Activated CD8-positive, alpha-beta memory T cell treated with anti-CD3 and anti-CD28 coated beads, Interleukin-2, amount 50 U/mL, for 4 hours (primary cell): ENCODE measurements around the gene IDH3A.
A peak's percentile ranks its signal among the peaks of the same experiment; 100 is the strongest.

Source experiments
- DNase-seq: peaks from one replicate; pipeline ENCODE4 v3.0.0-alpha.2; 2020

IDH3A gene

GRCh38 chr15:78168608-78169007 lies 19.4 kb downstream of the IDH3A start:
- DNase-seq: no peak

DNA sequence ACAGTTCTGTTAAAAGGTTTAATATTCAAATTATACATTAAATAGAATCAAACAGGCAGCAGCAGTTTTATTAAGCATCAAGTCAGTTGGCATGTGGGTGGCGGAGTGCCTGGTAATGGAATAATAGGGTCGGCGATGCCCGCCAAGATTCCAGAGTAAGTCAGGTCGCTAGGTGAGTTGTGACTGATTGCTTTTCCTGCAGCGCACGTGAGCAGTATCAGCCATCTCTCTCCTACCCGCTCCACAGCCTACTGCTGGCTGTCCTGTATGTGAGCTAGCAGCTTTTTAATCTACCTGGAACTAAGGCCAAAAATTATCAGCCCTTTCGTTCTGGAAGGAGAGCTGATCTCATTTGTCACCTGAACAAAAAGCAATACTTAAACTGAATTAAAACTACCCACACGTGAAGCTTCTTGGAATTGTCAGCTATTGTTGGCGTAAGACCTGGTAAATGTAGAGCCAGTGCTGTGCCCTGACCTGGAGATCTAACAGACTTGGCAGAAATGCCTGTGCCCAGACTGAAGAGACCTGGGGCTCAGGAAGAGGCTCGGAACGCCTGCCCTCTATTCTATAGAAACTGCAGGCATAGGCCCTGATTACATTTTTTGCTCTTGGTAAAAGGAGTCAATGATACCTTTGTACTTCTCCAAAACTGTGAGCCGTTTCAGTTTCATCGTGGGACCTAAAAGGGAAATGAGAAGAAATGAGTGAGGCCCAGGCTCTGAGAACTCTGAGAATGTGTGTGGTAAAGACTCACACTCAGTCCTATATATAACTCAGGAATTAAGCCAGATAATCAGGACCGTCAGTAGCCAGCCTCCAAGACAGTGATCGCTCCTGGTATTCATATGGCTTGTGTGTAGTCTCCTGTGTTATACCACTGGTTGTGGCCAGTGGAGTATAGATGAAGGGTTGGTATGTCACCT lies 21.9 kb downstream of the IDH3A start:
- DNase-seq: no peak

DNA sequence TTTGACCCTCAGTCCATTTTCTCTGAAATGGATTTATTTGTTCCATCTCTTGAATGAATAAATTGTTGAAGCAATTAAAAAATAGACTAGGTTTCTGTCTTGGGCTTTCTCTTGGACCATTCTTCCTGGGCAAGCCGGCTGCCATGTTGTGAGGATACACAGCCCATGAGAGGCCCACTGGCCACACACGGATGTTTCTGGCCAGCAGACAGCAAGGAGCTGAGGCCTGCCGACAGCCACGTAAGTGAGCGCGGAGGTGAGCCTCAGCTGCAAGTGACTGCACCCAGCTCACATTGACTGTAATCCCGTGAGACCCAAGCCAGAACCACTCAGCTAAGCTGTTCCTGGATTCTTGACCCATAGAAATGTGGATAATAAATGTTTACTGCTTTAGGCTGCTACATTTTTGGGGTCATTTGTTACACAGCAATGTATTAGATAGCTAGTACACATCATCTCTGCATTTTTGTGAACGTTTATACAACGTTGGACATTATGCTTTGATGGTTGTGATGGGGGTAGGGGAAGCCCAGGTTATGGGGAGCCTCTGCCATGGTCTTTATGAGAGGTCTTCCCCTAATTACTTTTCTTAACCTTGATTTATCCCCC lies 22.8 kb downstream of the IDH3A start:
- no peak for DNase-seq

- no peak for DNase-seq
Measured at GRCh38 chr15:78174401-78174800, 25.2 kb downstream of the IDH3A start.

- no peak for DNase-seq
Measured at GRCh38 chr15:78175330-78175729, 26.2 kb downstream of the IDH3A start.

DNA sequence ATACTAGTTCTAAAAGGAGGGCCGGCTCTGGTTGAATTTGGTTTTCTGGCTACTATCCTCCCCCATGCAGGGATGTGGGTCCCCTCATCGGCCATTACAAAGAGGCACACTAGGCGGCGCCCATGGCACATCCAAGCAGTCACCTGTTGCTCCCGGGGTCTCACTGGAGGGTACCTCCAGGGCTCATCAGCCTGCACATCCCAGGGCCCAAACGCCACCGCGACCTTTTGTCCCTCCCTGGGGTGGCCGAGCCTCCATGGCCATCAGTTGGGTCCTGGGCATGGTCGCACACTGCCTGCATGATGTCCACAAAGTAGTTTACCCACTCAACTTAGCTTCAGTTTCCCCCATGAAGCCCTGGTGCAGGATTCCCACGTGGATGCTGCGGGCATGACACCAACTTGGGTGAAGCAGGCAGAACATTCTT lies 28.3 kb downstream of the IDH3A start:
- DNase-seq: peak; percentile 35

- DNase-seq: no peak
Measured at GRCh38 chr15:78178064-78178463, 28.9 kb downstream of the IDH3A start.

GRCh38 chr15:78179286-78179840 lies 30.2 kb downstream of the IDH3A start:
- no peak for DNase-seq

DNA sequence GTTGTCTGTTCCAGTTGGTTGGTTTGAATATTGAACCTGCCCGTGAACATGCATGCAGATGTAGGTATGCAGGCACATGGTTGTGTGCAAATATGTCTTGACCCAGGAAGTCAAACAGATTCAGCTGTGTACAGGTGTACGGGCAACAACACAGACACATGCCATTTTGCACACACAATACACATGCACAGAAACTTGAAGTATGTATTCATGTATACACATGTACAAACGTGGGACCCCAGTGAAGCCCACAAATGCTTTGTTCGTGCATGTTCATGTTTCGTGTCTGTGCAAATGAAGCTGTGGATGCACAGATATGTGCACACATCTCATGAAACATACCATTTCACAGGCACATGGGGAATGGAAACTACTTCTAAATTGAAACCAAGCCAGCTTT lies 30.7 kb downstream of the IDH3A start:
- no peak for DNase-seq

GRCh38 chr15:78182336-78182700 lies 33.2 kb downstream of the IDH3A start:
- no peak for DNase-seq

GRCh38 chr15:78182821-78183220 lies 33.7 kb downstream of the IDH3A start:
- no peak for DNase-seq

DNA sequence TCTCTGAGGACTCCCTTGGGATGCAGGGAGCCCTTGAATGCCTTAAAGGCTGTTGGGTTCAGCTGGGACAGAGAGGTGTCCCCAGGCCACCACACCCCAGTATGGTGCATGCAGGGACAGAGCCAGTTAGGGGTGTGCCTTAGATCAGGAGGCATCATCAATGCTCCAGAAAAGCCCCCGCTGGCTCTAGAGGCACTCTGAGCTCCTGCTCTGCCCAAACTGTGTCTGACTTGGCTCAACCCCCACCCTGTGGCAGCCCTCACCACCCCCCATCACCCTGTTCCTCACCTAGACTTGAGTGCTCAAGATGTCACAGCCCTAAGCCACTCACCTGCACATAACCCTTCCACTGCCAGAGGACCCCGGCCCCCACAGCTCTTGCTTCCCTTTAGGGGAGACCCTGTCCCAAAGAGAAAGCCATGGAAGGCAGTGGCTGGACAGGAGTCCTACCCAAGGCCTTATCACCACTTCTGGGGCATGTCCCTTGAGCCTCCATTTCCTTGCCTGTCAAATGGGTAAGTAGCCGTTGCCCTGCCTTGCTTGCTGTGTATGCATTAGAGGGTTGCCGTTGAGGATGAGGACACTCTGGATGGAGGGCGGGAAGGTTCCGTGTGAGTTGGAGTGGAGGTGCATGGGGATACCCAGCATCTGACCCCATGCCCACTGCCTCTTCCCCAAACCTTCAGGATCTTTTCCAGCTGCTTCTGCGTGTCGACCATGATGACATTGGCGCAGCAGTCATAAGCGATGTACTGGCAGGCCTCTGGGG lies 43.8 kb downstream of the IDH3A start:
- no peak for DNase-seq

- DNase-seq: no peak
Measured at GRCh38 chr15:78193731-78194567, 44.8 kb downstream of the IDH3A start.

- DNase-seq: no peak
Measured at GRCh38 chr15:78194568-78194925, 45.4 kb downstream of the IDH3A start.

DNA sequence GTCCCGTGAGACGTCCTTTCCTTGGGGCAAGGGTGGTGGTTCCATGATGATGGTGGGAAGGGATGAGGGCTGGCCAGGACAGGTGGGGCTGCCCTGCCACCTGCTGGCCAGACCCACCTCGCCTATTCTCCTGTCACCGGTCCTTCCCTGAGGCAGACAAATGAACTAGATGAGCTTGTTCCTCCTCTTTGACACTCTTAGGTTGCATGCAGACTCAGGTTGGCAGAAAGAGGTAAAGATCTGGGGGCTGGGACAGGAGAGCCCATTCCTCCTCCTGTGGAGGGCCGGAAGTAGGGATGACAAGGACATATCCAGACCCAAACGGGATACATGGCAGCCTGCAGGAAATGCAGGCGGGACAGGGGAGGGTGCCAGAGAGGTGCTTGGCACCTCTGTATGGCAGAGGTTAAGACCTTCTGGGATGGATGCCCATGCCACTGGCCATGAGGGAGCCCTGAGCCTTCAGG lies 46.6 kb downstream of the IDH3A start:
- DNase-seq: peak; percentile 49

- DNase-seq: no peak
Measured at GRCh38 chr15:78197632-78198031, 48.5 kb downstream of the IDH3A start.

- no peak for DNase-seq
Measured at GRCh38 chr15:78200276-78200930, 51.2 kb downstream of the IDH3A start.

GRCh38 chr15:78201281-78202190 lies 52.4 kb downstream of the IDH3A start:
- DNase-seq: no peak

DNA sequence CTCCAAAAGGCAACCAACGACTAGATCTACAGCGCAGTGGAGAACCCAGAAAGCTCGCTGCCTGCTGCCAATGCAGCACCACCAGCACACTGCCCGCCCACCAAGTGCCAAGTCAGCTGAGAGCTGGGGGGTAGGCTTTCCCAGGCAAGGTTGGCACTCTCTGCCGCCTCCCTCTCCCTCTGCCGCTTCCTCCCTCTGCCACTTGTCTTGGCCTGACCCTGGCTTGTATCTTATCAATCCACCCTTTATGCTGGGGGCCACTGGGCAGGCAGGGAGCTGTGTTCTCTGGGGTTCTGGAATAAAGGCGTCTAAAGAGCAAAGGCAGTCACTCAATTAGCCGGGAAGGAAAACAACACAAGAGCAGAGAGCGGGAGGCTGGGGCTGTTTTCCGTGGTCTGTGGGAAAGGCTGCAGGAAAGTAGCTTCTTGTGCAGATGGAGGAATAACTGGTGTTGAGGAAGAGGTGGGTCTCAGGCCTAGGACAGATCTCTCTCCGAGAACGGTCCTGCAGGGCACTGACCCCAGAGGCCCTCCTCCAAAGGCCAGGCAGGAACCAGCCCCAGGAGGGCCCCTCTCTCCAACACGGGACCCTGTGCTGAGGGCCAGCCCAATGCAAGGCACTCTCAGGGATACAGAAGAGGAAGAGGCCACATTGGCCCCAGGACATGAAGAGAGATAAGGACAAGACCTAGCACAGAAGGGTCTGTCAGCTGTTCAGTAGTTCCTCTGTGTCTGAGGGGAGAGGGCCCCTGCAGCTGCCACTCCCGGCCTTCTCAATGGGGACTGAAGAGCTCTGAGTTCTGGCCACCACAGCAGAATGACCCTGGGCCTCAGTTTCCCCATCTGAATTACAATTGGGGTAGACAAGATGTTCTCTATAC lies 54.4 kb downstream of the IDH3A start:
- no peak for DNase-seq
